NCI-H1417 (cell line): ENCODE measurements around the gene CCT4.
"Not testable (repeated sequence)": the region's sequence is repeated elsewhere in the genome, so short reads cannot be mapped to it uniquely, and the experiment has no call there.

ENCODE experiments used
- DNase-seq, 3 experiments: peaks; one replicate each; lab custom pipeline; 2025; lab: John Stamatoyannopoulos, UW

Gene CCT4

GRCh38 chr2:61888267-61889055, at the start of gene CCT4:
Gene CCT4 (minus strand): TSS chr2:61888656. CDS start chr2:61888507, 149 bp downstream.
- DNase-seq: peak; percentile 92 to 97 (median 97)

GRCh38 chr2:61937886-61938285, 49.4 kb upstream of the CCT4 start:
- DNase-seq: peak in 2 of 3 experiments; percentile 6 to 57

GRCh38 chr2:61937098-61937497, 48.6 kb upstream of the CCT4 start:
- no peak for DNase-seq

- no peak for DNase-seq
These were observed 40.5 kb upstream of the CCT4 start for GRCh38 chr2:61928826-61929461.

- no peak for DNase-seq
These were observed 38.3 kb upstream of the CCT4 start for GRCh38 chr2:61926531-61927477.

- DNase-seq: no peak
These were observed 36.6 kb upstream of the CCT4 start for GRCh38 chr2:61924895-61925663.

GRCh38 chr2:61922714-61923113, 34.3 kb upstream of the CCT4 start:
- no peak for DNase-seq

GRCh38 chr2:61920548-61920947, 32.1 kb upstream of the CCT4 start:
- DNase-seq: peak in 1 of 3 experiments; percentile 23

GRCh38 chr2:61914794-61915193, 26.3 kb upstream of the CCT4 start:
- not testable (repeated sequence) for DNase-seq

- DNase-seq: peak in 1 of 3 experiments; percentile 7
These were observed 23.1 kb upstream of the CCT4 start for GRCh38 chr2:61911510-61911909.

GRCh38 chr2:61910603-61911002, 22.1 kb upstream of the CCT4 start:
- DNase-seq: peak in 1 of 3 experiments; percentile 11

GRCh38 chr2:61909116-61909515, 20.7 kb upstream of the CCT4 start:
- no peak for DNase-seq

GRCh38 chr2:61906186-61906470, 17.7 kb upstream of the CCT4 start:
- DNase-seq: no peak

GRCh38 chr2:61905372-61906185, 17.1 kb upstream of the CCT4 start, which contains the start of gene COMMD1:
Gene COMMD1 (plus strand): TSS chr2:61905674. CDS start chr2:61905679, 5 bp downstream.
- peak; percentile 79 to 88 (median 87) for DNase-seq

- no peak for DNase-seq
These were observed 11.8 kb upstream of the CCT4 start for GRCh38 chr2:61900281-61900680.

- DNase-seq: peak in 2 of 3 experiments; percentile 4 to 44
These were observed 10.4 kb upstream of the CCT4 start for GRCh38 chr2:61898810-61899209.

- peak in 2 of 3 experiments; percentile 49 to 76 for DNase-seq
These were observed 664 bp downstream of the CCT4 start for GRCh38 chr2:61887717-61888266.

GRCh38 chr2:61885896-61886603, 2.4 kb downstream of the CCT4 start:
- DNase-seq: no peak

- DNase-seq: no peak
These were observed 5.6 kb downstream of the CCT4 start for GRCh38 chr2:61882850-61883249.

- not testable (repeated sequence) for DNase-seq
These were observed 9.1 kb downstream of the CCT4 start for GRCh38 chr2:61879351-61879750.
